ENCODE data around the gene KRT76. TPM values are rescaled to one million over a fixed set of nuclear protein-coding genes. Genes with fewer than 3 reads are reported as not detected.

The KRT76 gene
- polyA plus RNA-seq, 1 donor (not counting 4 experiments of a cell fraction or from before 2014, with no cell fraction given) = not detected

- Histone ChIP-seq H3K9me3 (ENCODE audit: control insufficient read depth, low read depth, low read length) (no peaks in the 10 kb centered on the region), H3K27me3 (ENCODE audit: control insufficient read depth, extremely low read depth, insufficient read depth, low read length) (peaks cover 37% of the 10 kb centered on the region), H2AFZ (ENCODE audit: control insufficient read depth, low read length) (no peak overlapping the region), H3K9me1 (ENCODE audit: control insufficient read depth, extremely low read depth, insufficient read depth, low read length) (no peaks in the 10 kb centered on the region), H3K4me2 (ENCODE audit: control insufficient read depth, extremely low read depth, insufficient read depth, low read depth, low read length) (no peak overlapping the region), H3K79me2 (ENCODE audit: control insufficient read depth, insufficient read depth, low read length) (no peaks in the 10 kb centered on the region), H3K4me3 (ENCODE audit: control insufficient read depth in 2 of 3, extremely low read depth in 1 of 3, insufficient read depth in 2 of 3, low read depth in 1 of 3, low read length in 3 of 3) (no peak overlapping the region), H3K36me3 (ENCODE audit: control insufficient read depth in 2 of 2, extremely low read depth in 1 of 2, insufficient read depth in 2 of 2, low read length in 2 of 2) (no peaks in the 10 kb centered on the region), H4K20me1 (ENCODE audit: control insufficient read depth, extremely low read depth, insufficient read depth, low read length) (no peaks in the 10 kb centered on the region), H3K27ac (ENCODE audit: control insufficient read depth, insufficient read depth, low read length) (no peak overlapping the region), H3K9ac (ENCODE audit: control insufficient read depth, extremely low read depth, insufficient read depth, low read length) (no peak overlapping the region), H3K4me1 (ENCODE audit: control insufficient read depth, extremely low read depth, insufficient read depth, low read length) (no peaks in the 10 kb centered on the region)
- FAIRE-seq = no peak
- dilution Hi-C loops (cut with MboI; ENCODE audit: extremely low pct_ligation_motif_present, low sequenced_read_pairs) = no loop called here
- no peak for TF ChIP-seq EZH2 (IDR thresholded peaks at IDR 0.05; ENCODE audit: low read length)
- no peak for TF ChIP-seq CTCF (optimal IDR thresholded peaks at IDR 0.05 in 1 of 3, IDR thresholded peaks at IDR 0.05 in 1 of 3, conservative IDR thresholded peaks at IDR 0.05 in 1 of 3; ENCODE audit: extremely low read depth in 1 of 3, insufficient read depth in 2 of 3, low read length in 3 of 3)
- DNase-seq (ENCODE audit: low read depth, low spot score) = no peak
Observed at GRCh38 chr12:52811191-52812072, 34.3 kb upstream of the KRT76 start.

- Histone ChIP-seq H3K4me3 (ENCODE audit: control insufficient read depth in 2 of 3, extremely low read depth in 1 of 3, insufficient read depth in 2 of 3, low read depth in 1 of 3, low read length in 3 of 3) (no peak overlapping the region), H3K4me1 (ENCODE audit: control insufficient read depth, extremely low read depth, insufficient read depth, low read length) (no peaks in the 10 kb centered on the region), H3K4me2 (ENCODE audit: control insufficient read depth, extremely low read depth, insufficient read depth, low read depth, low read length) (no peak overlapping the region), H3K27ac (ENCODE audit: control insufficient read depth, insufficient read depth, low read length) (no peak overlapping the region), H3K9me3 (ENCODE audit: control insufficient read depth, low read depth, low read length) (no peaks in the 10 kb centered on the region), H3K9me1 (ENCODE audit: control insufficient read depth, extremely low read depth, insufficient read depth, low read length) (no peaks in the 10 kb centered on the region), H3K36me3 (ENCODE audit: control insufficient read depth in 2 of 2, extremely low read depth in 1 of 2, insufficient read depth in 2 of 2, low read length in 2 of 2) (no peaks in the 10 kb centered on the region), H2AFZ (ENCODE audit: control insufficient read depth, low read length) (no peak overlapping the region), H3K27me3 (ENCODE audit: control insufficient read depth, extremely low read depth, insufficient read depth, low read length) (peaks cover 37% of the 10 kb centered on the region), H3K9ac (ENCODE audit: control insufficient read depth, extremely low read depth, insufficient read depth, low read length) (no peak overlapping the region), H4K20me1 (ENCODE audit: control insufficient read depth, extremely low read depth, insufficient read depth, low read length) (no peaks in the 10 kb centered on the region), H3K79me2 (ENCODE audit: control insufficient read depth, insufficient read depth, low read length) (no peaks in the 10 kb centered on the region)
- TF ChIP-seq CTCF (optimal IDR thresholded peaks at IDR 0.05 in 1 of 3, IDR thresholded peaks at IDR 0.05 in 1 of 3, conservative IDR thresholded peaks at IDR 0.05 in 1 of 3; ENCODE audit: extremely low read depth in 1 of 3, insufficient read depth in 2 of 3, low read length in 3 of 3) = no peak
- TF ChIP-seq EZH2 (IDR thresholded peaks at IDR 0.05; ENCODE audit: low read length) = no peak
- dilution Hi-C loops (cut with MboI; ENCODE audit: extremely low pct_ligation_motif_present, low sequenced_read_pairs) = no loop called here
- DNase-seq (ENCODE audit: low read depth, low spot score) = no peak
- FAIRE-seq = no peak
Observed at GRCh38 chr12:52810554-52810953, 33.4 kb upstream of the KRT76 start.
